A549 (cell line): ENCODE data around the gene LGALS4.

Source experiments
- CBX2 ChIP-seq: fragments of 200-600 bp; sonication (generic); IDR thresholded peaks from 2 replicates; pipeline ENCODE4 v1.6.1; 2016; ENCODE audit warnings: low read depth, mild to moderate bottlenecking, borderline replicate concordance
- EP300 ChIP-seq, 2 experiments: fragments of >200 bp; sonication (Bioruptor Twin); formaldehyde crosslinking; IDR thresholded peaks; 2 replicates in 1 of 2; 3 replicates in 1 of 2; pipeline ENCODE4 v1.6.1; 2016 to 2017
- HDAC2 ChIP-seq: fragments of 200-600 bp; sonication (generic); IDR thresholded peaks from 2 replicates; pipeline ENCODE4 v1.6.1; 2016
- PHF8 ChIP-seq: fragments of 200-600 bp; sonication (generic); IDR thresholded peaks from 2 replicates; pipeline ENCODE4 v1.6.1; 2016; ENCODE audit warnings: low read depth, mild to moderate bottlenecking, antibody characterized with exemption, moderate library complexity, borderline replicate concordance
- POLR2A ChIP-seq: IDR thresholded peaks from 2 replicates; pipeline ENCODE4 v1.6.1; 2012; ENCODE audit warnings: mild to moderate bottlenecking, low read length
- RAD21 ChIP-seq, 2 experiments: fragments of >200 bp in 1 of 2; sonication (Bioruptor Twin) in 1 of 2; formaldehyde crosslinking in 1 of 2; IDR thresholded peaks in 1 of 2; conservative IDR thresholded peaks in 1 of 2; 2 replicates in 1 of 2; 3 replicates in 1 of 2; pipeline ENCODE4 v1.6.1; 2012 to 2018; ENCODE audit warnings: inconsistent platforms in 1 of 2
- SMC3 ChIP-seq: fragments of >200 bp; sonication (Bioruptor Twin); formaldehyde crosslinking; IDR thresholded peaks from 3 replicates; pipeline ENCODE4 v1.6.1; 2018; ENCODE audit warnings: inconsistent platforms
- ZC3H11A ChIP-seq: fragments of 450-650 bp; IDR thresholded peaks from 2 replicates; pipeline ENCODE4 v1.6.1; 2014; ENCODE audit warnings: antibody characterized with exemption, mild to moderate bottlenecking
- TF ChIP-seq, protein P1 (sequence below): fragments of >200 bp; sonication (Bioruptor Twin); formaldehyde crosslinking; IDR thresholded peaks from 3 replicates; pipeline ENCODE4 v1.5.1; 2016
- TF ChIP-seq, protein P2 (sequence below): IDR thresholded peaks from 2 replicates; pipeline ENCODE4 v1.6.1; 2012

- TF ChIP-seq EP300 (IDR thresholded peaks at IDR 0.05) (no peak), RAD21 (conservative IDR thresholded peaks at IDR 0.05 in 1 of 2, IDR thresholded peaks at IDR 0.05 in 1 of 2) (no peak), HDAC2 (no peak), SMC3 (no peak), POLR2A (no peak), ZC3H11A (no peak), PHF8 (no peak), CBX2 (no peak)
- TF ChIP-seq, protein P1, sequence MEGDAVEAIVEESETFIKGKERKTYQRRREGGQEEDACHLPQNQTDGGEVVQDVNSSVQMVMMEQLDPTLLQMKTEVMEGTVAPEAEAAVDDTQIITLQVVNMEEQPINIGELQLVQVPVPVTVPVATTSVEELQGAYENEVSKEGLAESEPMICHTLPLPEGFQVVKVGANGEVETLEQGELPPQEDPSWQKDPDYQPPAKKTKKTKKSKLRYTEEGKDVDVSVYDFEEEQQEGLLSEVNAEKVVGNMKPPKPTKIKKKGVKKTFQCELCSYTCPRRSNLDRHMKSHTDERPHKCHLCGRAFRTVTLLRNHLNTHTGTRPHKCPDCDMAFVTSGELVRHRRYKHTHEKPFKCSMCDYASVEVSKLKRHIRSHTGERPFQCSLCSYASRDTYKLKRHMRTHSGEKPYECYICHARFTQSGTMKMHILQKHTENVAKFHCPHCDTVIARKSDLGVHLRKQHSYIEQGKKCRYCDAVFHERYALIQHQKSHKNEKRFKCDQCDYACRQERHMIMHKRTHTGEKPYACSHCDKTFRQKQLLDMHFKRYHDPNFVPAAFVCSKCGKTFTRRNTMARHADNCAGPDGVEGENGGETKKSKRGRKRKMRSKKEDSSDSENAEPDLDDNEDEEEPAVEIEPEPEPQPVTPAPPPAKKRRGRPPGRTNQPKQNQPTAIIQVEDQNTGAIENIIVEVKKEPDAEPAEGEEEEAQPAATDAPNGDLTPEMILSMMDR = no peak
- TF ChIP-seq, protein P2, sequence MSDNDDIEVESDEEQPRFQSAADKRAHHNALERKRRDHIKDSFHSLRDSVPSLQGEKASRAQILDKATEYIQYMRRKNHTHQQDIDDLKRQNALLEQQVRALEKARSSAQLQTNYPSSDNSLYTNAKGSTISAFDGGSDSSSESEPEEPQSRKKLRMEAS = no peak
Measured at GRCh38 chr19:38834590-38834989, 21.8 kb upstream of the LGALS4 start.
